Measurements from ENCODE around the gene CLIC4. TPM values are rescaled to one million over a fixed set of nuclear protein-coding genes. Genes with fewer than 3 reads are reported as not detected.

Gene CLIC4
- total RNA-seq, 1 donor from 2014 or later, result 325 TPM

DNA sequence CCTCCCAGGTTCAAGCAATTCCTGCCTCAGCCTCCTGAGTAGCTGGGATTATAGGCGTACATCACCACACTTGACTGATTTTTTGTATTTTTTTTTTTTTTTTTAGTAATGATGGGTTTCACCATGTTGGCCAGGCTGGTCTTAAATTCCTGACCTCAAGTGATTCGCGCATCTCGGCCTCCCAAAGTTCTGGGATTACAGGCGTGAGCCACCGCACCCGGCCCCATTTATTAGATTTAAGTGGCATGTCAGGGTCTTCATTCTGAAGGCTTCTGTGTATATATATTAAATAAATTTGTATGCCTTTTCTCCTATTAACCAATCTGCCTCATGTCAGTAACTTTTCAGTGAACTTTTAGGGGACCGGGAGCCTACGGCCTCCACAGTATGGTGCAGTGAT, 6.0 kb upstream of the CLIC4 start:
- no peaks in the 10 kb centered on the region for H3K9me3 ChIP-seq (replicated peaks)
- no peak overlapping the region for H3K27ac ChIP-seq (replicated peaks)
- H3K36me3 ChIP-seq, result no peaks in the 10 kb centered on the region
- intact Hi-C loops (cut with micrococcal nuclease), result no loop called here
- H3K4me3 ChIP-seq, result no peak overlapping the region
- H3K4me1 ChIP-seq, result peaks cover 52% of the 10 kb centered on the region
- no peak for DNase-seq
- no peaks in the 10 kb centered on the region for H3K27me3 ChIP-seq (ENCODE audit: low read depth)
- TF ChIP-seq, protein P1, sequence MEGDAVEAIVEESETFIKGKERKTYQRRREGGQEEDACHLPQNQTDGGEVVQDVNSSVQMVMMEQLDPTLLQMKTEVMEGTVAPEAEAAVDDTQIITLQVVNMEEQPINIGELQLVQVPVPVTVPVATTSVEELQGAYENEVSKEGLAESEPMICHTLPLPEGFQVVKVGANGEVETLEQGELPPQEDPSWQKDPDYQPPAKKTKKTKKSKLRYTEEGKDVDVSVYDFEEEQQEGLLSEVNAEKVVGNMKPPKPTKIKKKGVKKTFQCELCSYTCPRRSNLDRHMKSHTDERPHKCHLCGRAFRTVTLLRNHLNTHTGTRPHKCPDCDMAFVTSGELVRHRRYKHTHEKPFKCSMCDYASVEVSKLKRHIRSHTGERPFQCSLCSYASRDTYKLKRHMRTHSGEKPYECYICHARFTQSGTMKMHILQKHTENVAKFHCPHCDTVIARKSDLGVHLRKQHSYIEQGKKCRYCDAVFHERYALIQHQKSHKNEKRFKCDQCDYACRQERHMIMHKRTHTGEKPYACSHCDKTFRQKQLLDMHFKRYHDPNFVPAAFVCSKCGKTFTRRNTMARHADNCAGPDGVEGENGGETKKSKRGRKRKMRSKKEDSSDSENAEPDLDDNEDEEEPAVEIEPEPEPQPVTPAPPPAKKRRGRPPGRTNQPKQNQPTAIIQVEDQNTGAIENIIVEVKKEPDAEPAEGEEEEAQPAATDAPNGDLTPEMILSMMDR (IDR thresholded peaks at IDR 0.05; ENCODE audit: borderline replicate concordance), result no peak

DNA sequence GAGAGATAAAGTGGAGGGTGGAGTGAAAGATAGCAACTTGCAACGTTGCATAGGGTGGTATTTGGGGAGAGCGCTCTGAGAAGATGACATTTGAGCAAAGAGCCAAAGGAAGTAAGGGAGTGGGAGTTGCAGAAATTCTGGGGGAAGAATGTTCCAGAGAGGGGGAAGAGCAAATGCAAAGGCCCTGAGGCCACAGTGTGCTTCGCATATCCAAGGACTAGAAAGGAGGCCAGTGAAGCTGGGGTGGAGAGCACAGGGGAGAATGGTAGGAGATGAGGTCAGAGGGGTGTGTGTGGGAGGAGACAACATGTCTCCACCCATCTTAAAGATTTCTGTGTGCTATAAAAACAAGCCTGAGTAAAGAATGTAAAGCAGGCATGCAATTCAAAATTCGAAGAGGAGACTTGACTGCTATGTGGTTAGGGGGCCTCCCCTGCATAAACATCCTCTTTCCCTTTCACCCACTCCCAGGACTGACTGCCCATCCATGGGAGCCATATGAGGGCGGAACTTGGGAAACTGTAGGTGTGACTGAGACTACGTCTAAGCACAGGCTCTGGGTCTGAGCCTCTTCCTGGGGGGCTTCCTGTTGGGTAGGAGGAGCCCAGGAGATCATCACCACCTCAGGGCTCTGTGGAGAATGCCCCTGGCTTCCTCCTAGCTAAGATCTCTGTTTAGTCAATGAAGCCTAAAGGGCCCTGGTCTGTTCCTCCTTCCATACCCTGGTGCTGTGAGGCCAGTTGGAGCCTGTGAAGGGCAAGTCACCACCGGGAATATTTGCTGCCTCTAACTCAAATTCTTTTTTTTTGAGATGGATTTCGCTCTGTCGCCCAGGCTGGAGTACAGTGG, 2.9 kb upstream of the CLIC4 start:
- TF ChIP-seq, protein P1 (IDR thresholded peaks at IDR 0.05; ENCODE audit: borderline replicate concordance), result no peak
- DNase-seq, result no peak
- Histone ChIP-seq H3K36me3 (no peaks in the 10 kb centered on the region), H3K4me3 (no peak overlapping the region), H3K9me3 (replicated peaks) (no peaks in the 10 kb centered on the region), H3K4me1 (peaks cover 50% of the 10 kb centered on the region), H3K27me3 (ENCODE audit: low read depth) (no peaks in the 10 kb centered on the region), H3K27ac (replicated peaks) (peak overlapping the region; percentile 98)
- intact Hi-C loops (cut with micrococcal nuclease), result loop anchor here (10.0 kb wide), 1 partner anchor 48 kb away; no protein-coding TSS in a partner anchor

DNA sequence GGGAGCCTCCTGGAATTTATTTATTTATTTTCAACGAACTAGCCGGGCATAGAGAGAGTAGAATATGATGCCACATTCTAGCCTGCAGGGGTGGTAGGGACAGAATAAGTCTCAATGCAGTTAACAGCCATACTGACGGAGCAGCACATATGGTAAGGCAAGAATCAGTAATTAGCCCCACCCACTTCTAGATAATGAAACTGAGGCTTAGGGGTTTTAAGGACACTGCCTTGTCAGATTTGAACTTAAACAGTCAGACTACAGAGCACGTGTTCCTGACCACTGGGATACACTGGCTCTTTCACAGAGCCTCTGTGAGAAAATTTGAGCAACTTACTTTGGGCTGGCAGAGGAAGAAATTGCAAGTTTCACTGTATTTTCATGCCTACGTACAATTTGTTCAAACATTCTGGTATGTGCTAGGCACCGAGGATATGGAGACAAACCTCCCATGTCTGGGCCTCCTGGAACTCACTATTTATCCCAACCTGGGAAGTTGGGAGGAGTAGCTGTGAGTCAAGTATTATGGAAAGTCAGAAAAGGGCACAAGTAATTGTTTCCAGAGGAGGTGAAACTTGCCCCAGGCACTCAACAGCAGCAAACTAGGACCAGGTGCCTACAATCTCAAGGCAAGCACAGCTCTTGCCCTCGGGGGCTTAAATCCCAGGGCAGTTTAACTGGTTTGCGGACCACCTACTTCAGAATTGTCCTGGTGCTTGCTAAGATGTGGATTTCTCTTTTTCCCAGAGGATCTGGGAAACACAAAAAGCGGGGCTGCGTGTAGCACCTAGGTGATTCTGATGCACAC, 1.6 kb upstream of the CLIC4 start:
- no peak overlapping the region for H3K4me3 ChIP-seq

DNA sequence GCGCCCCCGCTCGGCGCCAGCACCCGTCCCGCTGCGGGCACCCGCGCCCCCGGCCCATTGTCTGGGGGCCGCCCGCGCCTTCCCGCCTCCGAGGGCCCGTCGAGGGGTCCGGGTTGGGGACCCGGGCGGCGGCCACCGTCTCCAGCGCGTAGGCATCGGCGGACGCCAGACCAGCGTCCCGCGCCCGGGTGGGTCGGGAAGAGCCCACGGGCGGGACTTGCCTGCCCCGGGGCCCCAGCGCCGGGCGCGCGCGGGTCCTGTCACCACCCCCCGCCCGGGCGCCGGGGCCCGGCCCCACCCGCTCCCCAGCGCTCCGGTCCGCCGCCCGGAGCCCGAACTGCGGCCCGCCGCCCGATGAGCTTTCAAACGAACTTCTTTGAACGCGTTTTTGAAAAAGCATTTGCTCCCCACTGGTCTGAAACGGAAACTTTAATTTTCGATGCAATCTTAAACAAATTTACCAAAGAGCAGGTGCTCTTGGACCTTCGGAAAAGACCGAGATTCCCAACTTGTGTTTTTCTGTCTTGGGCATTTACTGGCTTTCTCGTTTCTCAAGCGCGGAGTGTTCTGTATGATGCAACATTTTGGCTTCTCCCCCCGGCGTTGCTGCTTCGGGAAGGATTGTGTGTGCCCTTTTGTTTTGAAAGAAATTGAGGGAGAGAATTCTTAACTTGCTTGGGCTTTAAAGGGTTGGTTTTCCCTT, 615 bp downstream of the CLIC4 start:
- Histone ChIP-seq H3K4me1 (peaks cover 82% of the 10 kb centered on the region), H3K36me3 (peaks cover 4% of the 10 kb centered on the region), H3K9me3 (replicated peaks) (no peaks in the 10 kb centered on the region), H3K27ac (replicated peaks) (peak overlapping the region; percentile 98), H3K27me3 (ENCODE audit: low read depth) (no peaks in the 10 kb centered on the region), H3K4me3 (peak overlapping the region; percentile 98)
- TF ChIP-seq, protein P1 (IDR thresholded peaks at IDR 0.05; ENCODE audit: borderline replicate concordance), result no peak
- intact Hi-C loops (cut with micrococcal nuclease), result loop anchor here (2.0 to 10.0 kb wide), 2 partner anchors 51 to 85 kb away; no protein-coding TSS in a partner anchor
- peak; percentile 32 for DNase-seq

More for the DNA sequence above, 1.6 kb upstream of the CLIC4 start:
- intact Hi-C loops (cut with micrococcal nuclease), result loop anchor here (10.0 kb wide), 1 partner anchor 49 kb away; no protein-coding TSS in a partner anchor
- H3K4me1 ChIP-seq, result peaks cover 60% of the 10 kb centered on the region
- DNase-seq, result no peak
- peak overlapping the region; percentile 98 for H3K27ac ChIP-seq (replicated peaks)
- H3K9me3 ChIP-seq (replicated peaks), result no peaks in the 10 kb centered on the region
- H3K36me3 ChIP-seq, result no peaks in the 10 kb centered on the region
- no peaks in the 10 kb centered on the region for H3K27me3 ChIP-seq (ENCODE audit: low read depth)
- TF ChIP-seq, protein P1 (IDR thresholded peaks at IDR 0.05; ENCODE audit: borderline replicate concordance), result no peak
